NOMO-1 treated with DMSO at 0.1 percent for 48 hours (cell line): ENCODE data around the gene C17orf113.
"Not testable (repeated sequence)": the region's sequence is repeated elsewhere in the genome, so short reads cannot be mapped to it uniquely, and the experiment has no call there.

ENCODE experiments used
- DNase-seq: peaks from one replicate; lab custom pipeline; 2025; ENCODE audit not compliant: unreplicated experiment; lab: John Stamatoyannopoulos, UW

Gene C17orf113

DNA sequence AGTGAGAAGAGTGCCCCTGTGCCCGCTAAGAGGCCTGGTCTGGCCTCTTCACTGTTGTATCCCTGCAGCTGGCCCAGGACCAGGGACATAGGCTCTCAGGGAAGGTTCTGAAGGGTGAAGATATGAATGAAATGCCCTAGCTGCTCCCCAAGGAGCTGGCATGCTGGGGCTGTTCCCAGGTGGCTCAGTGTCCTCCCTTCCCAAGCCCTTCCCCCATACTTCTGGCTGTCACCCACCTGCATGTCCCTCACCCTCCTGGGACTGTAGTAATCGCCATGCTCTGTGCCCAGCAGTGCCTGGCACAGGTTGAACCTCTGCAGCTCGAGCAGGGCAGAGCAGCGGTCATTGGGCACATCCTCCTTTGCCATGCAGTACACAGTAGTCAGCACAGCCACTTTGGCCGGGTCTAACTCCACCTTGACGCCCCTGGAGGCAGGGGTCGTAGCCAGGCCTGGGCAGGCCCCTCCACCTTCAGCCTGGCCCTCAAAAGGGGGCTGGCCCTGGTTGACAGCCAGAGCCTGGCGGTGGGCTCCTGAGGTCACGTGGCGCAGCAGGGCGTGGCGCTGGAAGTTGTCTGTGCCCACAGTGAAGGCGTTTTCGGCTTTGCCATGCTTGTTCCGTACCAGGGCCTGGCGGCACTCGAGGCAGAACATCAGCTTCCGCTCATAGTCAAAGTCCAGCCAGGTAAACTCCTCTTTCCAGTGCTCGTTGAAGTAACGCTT is 7.6 kb downstream of the C17orf113 start:
- DNase-seq, result no peak

GRCh38 chr17:42041619-42042018 is 8.8 kb downstream of the C17orf113 start:
- no peak for DNase-seq

- DNase-seq, result no peak
Measured at GRCh38 chr17:42040818-42041217, 9.6 kb downstream of the C17orf113 start.

GRCh38 chr17:42039794-42040763 is 10.3 kb downstream of the C17orf113 start:
- DNase-seq, result no peak

DNA sequence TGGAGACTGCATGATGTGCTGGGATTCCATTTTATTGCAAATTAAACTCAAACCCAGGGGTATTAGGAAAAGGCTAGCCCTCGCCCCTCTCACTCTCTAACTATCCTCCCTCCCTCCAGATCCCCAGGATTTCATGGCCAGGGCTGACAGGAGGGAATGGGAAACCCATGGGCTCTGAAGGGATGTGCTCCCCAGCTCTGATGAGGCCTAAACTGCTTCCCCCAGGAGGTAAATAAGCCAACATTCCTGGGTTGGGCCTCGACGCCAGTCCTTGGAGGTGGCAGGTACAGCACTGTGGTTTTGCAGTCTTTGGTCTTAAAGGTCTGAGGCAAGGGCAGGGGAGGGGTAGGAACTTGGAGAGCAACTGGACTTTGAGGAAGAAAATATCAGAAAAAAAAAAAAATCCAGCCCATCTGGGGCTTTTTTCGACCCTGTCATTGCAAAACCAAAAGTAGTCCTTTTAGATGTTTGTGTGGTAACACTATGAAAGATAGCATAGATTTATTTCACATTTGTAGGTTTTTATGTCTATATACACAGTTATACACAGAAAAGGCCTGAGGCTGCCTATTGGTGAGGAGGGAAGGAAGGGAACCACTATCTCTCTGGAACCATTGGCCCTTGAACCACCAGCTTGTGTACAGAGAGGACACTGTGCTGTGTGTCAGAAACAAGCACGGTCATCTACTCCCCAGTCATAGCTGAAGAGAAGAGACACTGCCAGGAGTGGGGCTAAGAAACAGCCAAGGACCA is 12.0 kb downstream of the C17orf113 start:
- no peak for DNase-seq

GRCh38 chr17:42034059-42034458 is 16.3 kb downstream of the C17orf113 start:
- no peak for DNase-seq

DNA sequence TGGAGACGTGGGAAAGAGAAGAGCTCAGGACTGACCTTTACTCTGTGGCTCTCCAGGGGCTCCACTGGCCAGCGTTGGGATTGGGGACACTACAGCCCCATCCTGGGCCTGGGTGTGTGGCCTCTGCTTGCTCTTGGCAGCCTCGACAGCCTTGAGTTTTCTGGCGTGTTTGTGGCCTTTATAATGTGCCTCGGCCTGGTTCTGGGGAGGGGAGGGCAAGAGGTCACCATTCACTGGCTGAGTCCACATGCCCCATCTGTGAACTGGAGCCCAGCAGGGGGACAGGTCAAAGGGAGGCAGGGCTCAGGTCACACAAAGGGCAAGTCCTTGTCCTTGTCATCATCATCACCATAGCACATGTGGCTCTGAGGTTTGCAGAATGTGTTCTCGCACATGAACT is 18.8 kb downstream of the C17orf113 start:
- DNase-seq, result no peak

DNA sequence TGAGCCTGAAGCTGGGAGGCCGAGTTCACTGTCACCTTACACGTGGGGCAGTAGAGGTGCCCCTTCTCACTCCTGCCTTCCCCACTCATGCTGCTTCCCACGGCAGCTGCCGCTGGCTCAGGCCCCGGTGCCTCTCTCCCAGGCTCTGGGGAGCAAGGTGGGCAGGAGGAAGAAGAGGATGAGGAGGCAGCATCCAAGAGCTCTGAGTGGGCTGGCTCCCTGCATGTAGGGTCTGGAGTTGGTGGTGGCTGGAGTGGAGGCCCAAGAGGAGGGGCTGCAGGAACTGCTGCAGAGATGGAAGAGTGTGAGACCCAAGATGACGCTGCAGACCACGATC is 21.6 kb downstream of the C17orf113 start:
- DNase-seq, result no peak

- no peak for DNase-seq
Measured at GRCh38 chr17:42027961-42028790, 22.2 kb downstream of the C17orf113 start.

- no peak for DNase-seq
Measured at GRCh38 chr17:42027590-42027889, 22.9 kb downstream of the C17orf113 start.

- no peak for DNase-seq
Measured at GRCh38 chr17:42026857-42027589, 23.4 kb downstream of the C17orf113 start.

- no peak for DNase-seq
Measured at GRCh38 chr17:42025936-42026335, 24.5 kb downstream of the C17orf113 start.

GRCh38 chr17:42025191-42025579 is 25.2 kb downstream of the C17orf113 start:
- no peak for DNase-seq

- DNase-seq, result peak; percentile 93
Measured at GRCh38 chr17:42023524-42024349, 26.7 kb downstream of the C17orf113 start.

GRCh38 chr17:42020845-42021244 is 29.6 kb downstream of the C17orf113 start:
- not testable (repeated sequence) for DNase-seq

- peak; percentile 90 for DNase-seq
Measured at GRCh38 chr17:42019509-42020404, 30.6 kb downstream of the C17orf113 start, which contains the start of gene NKIRAS2. NKIRAS2 (plus strand) TSS chr17:42020090; CDS start chr17:42021578, 1,488 bp downstream.

GRCh38 chr17:42018988-42019387 is 31.4 kb downstream of the C17orf113 start:
- DNase-seq, result no peak

DNA sequence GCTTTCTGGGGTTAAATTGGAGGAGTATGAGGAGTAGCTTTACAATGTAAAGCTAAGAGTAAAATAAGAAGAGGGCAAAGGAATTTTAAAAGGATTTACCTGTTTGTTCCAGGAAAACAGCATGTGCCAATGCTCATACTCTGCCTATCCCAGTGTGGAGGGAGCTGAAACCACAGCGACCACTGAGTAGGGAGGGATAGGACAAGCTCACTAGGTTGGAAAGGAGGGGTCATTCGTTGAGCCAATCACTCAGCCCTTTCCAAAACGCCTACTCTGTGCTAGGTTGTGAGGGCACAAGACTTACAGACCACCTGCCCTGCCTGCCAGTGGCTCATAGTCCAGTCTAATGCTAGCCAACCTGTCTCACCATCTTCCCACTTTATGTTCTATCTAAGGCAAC is 32.1 kb downstream of the C17orf113 start:
- DNase-seq, result no peak
